Endodermal cell (in vitro differentiated cells): ENCODE results near the gene STPG1. TPM values are rescaled to one million over a fixed set of nuclear protein-coding genes. Genes with fewer than 3 reads are reported as not detected.

Source experiments
- DNase-seq: peaks from one replicate; pipeline ENCODE4 v3.0.0-alpha.2; 2017
- H3K27ac ChIP-seq: 2 replicates; pipeline ENCODE4 v1.5.1; 2013; ENCODE audit warnings: mild to moderate bottlenecking, low read depth, low read length, moderate library complexity
- H3K27me3 ChIP-seq: 2 replicates; pipeline ENCODE4 v1.6.1; 2013; ENCODE audit warnings: mild to moderate bottlenecking, low read length, moderate library complexity; ENCODE audit not compliant: insufficient read depth, control insufficient read depth, poor library complexity, severe bottlenecking
- H3K36me3 ChIP-seq: 2 replicates; pipeline ENCODE4 v1.7.0; 2013; ENCODE audit warnings: mild to moderate bottlenecking, low read length, moderate library complexity; ENCODE audit not compliant: control insufficient read depth, insufficient read depth
- H3K4me1 ChIP-seq: one replicate; pipeline ENCODE4 v1.7.0; 2013; ENCODE audit warnings: low read length; ENCODE audit not compliant: control insufficient read depth, insufficient read depth
- H3K4me3 ChIP-seq: 2 replicates; pipeline ENCODE4 v1.5.1; 2013; ENCODE audit warnings: mild to moderate bottlenecking, low read length, moderate library complexity
- H3K9ac ChIP-seq: 2 replicates; pipeline ENCODE4 v1.6.1; 2013; ENCODE audit warnings: mild to moderate bottlenecking, low read length, moderate library complexity; ENCODE audit not compliant: poor library complexity, severe bottlenecking; ENCODE audit errors: extremely low read depth
- H3K9me3 ChIP-seq: 2 replicates; pipeline ENCODE4 v1.6.1; 2013; ENCODE audit warnings: mild to moderate bottlenecking, low read length, moderate library complexity; ENCODE audit not compliant: control insufficient read depth
- H3K27ac Mint-ChIP-seq: 2 replicates; pipeline ENCODE4 v1.8.0; 2020; ENCODE audit warnings: mixed read lengths
- H3K27me3 Mint-ChIP-seq: 2 replicates; pipeline ENCODE4 v1.8.0; 2021; ENCODE audit warnings: mild to moderate bottlenecking, mixed read lengths; ENCODE audit not compliant: insufficient read depth
- H3K36me3 Mint-ChIP-seq: 2 replicates; pipeline ENCODE4 v1.8.0; 2020; ENCODE audit warnings: low read depth, mixed read lengths
- H3K4me1 Mint-ChIP-seq: 2 replicates; pipeline ENCODE4 v1.8.0; 2020; ENCODE audit warnings: mixed read lengths
- H3K4me3 Mint-ChIP-seq: 2 replicates; pipeline ENCODE4 v1.8.0; 2020; ENCODE audit warnings: mild to moderate bottlenecking, moderate library complexity, mixed read lengths
- H3K9me3 Mint-ChIP-seq: 2 replicates; pipeline ENCODE4 v1.8.0; 2020; ENCODE audit warnings: mild to moderate bottlenecking, mixed read lengths
- WGBS, 2 experiments: methylation state at CpG; one replicate each; pipeline versions ENCODE4 v1.1.5 to v1.1.7; 2013; ENCODE audit warnings: missing lambda C conversion rate in 2 of 2, mixed read lengths in 1 of 2; ENCODE audit not compliant: insufficient coverage in 1 of 2, insufficient read length in 1 of 2; 5-methylcytosine and 5-hydroxymethylcytosine counted together
- total RNA-seq, 2 donors: library from RNA; stranded (reverse); fragmentation: NEBNext Ultra II Directional in 1 of 2; extraction: Animal tissue kit (Norgen Biotek cat#: 25700) in 1 of 2; gene quantifications; 2 replicates in 1 of 2; 3 replicates in 1 of 2; pipeline ENCODE4 v1.2.1, GENCODE V29; 2021
- TF ChIP-seq, protein P1 (sequence below): fragments of 200-600 bp; sonication (generic); conservative IDR thresholded peaks from 2 replicates; pipeline ENCODE4 v1.5.0; 2021; ENCODE audit warnings: antibody characterized with exemption, mild to moderate bottlenecking

Gene STPG1
- total RNA-seq, 2 donors from 2014 or later = 16.6 to 16.9 TPM

DNA sequence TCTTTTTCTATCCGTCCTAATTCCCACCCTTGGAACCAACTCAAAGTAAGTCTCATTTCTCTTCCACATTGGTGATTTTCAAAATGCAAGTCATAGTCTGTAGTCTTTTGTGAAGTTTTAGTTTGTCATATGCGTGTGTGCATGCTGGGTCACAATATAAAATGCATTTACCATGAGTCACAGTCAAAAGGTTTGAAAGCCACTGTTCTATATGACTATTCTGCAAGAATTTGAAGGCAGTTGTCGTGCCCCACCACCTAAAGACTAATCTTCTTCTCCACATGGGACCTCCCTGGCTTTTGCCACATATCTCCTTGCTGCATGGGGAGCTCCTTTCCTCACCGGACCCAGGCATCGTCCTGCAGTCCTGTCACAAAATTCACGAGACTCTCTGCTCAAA is 1.6 kb downstream of the STPG1 start:
- H3K9me3 ChIP-seq = peaks cover 8% of the 10 kb centered on the region
- Mint-ChIP-seq H3K27ac (no peak overlapping the region), H3K4me3 (no peak overlapping the region), H3K36me3 (no peaks in the 10 kb centered on the region), H3K4me1 (peaks cover 14% of the 10 kb centered on the region), H3K9me3 (no peaks in the 10 kb centered on the region), H3K27me3 (peaks cover 3% of the 10 kb centered on the region)
- TF ChIP-seq, protein P1, sequence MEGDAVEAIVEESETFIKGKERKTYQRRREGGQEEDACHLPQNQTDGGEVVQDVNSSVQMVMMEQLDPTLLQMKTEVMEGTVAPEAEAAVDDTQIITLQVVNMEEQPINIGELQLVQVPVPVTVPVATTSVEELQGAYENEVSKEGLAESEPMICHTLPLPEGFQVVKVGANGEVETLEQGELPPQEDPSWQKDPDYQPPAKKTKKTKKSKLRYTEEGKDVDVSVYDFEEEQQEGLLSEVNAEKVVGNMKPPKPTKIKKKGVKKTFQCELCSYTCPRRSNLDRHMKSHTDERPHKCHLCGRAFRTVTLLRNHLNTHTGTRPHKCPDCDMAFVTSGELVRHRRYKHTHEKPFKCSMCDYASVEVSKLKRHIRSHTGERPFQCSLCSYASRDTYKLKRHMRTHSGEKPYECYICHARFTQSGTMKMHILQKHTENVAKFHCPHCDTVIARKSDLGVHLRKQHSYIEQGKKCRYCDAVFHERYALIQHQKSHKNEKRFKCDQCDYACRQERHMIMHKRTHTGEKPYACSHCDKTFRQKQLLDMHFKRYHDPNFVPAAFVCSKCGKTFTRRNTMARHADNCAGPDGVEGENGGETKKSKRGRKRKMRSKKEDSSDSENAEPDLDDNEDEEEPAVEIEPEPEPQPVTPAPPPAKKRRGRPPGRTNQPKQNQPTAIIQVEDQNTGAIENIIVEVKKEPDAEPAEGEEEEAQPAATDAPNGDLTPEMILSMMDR = no peak
- no peaks in the 10 kb centered on the region for H3K36me3 ChIP-seq
- DNase-seq = no peak
- H3K27me3 ChIP-seq = no peaks in the 10 kb centered on the region
- no peaks in the 10 kb centered on the region for H3K4me1 ChIP-seq
- 84 to 100% methylated on average over 2 to 6 of the region's 6 CpGs for WGBS, 2 experiments
- H3K27ac ChIP-seq = no peak overlapping the region
- H3K9ac ChIP-seq = no peak overlapping the region
- no peak overlapping the region for H3K4me3 ChIP-seq

DNA sequence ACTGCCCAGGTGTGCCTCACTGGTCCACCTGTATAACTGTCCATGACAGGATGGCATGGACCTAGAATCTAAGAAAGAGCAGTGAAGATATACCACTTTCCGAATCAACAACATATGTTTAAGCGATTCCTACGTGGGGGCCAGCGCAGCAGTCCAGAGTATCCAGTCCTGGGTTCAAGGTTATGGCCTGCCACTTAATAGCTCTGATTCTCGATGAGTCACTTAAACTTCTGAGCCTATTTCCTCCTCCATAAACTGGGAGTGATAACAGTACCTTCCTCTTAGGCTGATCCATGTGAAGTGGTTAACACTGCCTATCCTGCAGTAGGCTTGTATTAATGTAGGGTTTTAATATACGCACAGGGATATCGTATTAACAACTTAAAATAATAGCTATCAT is 2.8 kb downstream of the STPG1 start:
- 94 to 98% methylated on average over 5 of the region's 7 CpGs for WGBS, 2 experiments
- no peaks in the 10 kb centered on the region for H3K9me3 Mint-ChIP-seq
- Histone ChIP-seq H3K9me3 (peaks cover 8% of the 10 kb centered on the region), H3K27ac (no peak overlapping the region), H3K4me3 (no peak overlapping the region), H3K4me1 (no peaks in the 10 kb centered on the region), H3K9ac (no peak overlapping the region), H3K27me3 (no peaks in the 10 kb centered on the region), H3K36me3 (no peaks in the 10 kb centered on the region)
- no peak for DNase-seq
- TF ChIP-seq, protein P1 = no peak
- no peaks in the 10 kb centered on the region for H3K36me3 Mint-ChIP-seq
- H3K27me3 Mint-ChIP-seq = no peaks in the 10 kb centered on the region
- H3K27ac Mint-ChIP-seq = no peak overlapping the region
- peaks cover 6% of the 10 kb centered on the region for H3K4me1 Mint-ChIP-seq
- H3K4me3 Mint-ChIP-seq = no peak overlapping the region

DNA sequence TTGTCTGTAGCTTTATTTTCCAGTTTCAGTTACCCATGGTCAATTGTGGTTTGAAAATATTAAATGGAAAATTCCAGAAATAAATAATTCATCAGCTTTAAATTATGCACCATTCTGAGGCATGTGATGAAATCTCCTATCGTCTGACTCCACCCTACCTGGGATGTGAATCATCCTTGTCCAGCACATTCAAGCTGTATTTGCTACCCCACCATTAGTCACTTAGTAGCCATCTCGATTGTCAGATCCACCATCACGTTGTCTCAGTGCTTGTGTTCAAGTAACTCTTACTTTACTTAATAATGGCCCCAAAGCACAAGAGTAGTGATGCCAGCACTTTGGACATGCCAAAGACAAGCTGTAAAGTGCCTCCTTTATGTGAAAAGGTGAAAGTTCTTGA is 4.0 kb downstream of the STPG1 start:
- peaks cover 8% of the 10 kb centered on the region for H3K9me3 ChIP-seq
- no peak overlapping the region for H3K27ac ChIP-seq
- Mint-ChIP-seq H3K27ac (no peak overlapping the region), H3K4me1 (peaks cover 2% of the 10 kb centered on the region), H3K36me3 (no peaks in the 10 kb centered on the region), H3K27me3 (no peaks in the 10 kb centered on the region), H3K4me3 (no peak overlapping the region), H3K9me3 (no peaks in the 10 kb centered on the region)
- TF ChIP-seq, protein P1 = no peak
- 83 to 97% methylated on average over 3 of the region's 3 CpGs for WGBS, 2 experiments
- H3K4me3 ChIP-seq = no peak overlapping the region
- H3K9ac ChIP-seq = no peak overlapping the region
- no peaks in the 10 kb centered on the region for H3K27me3 ChIP-seq
- H3K36me3 ChIP-seq = no peaks in the 10 kb centered on the region
- no peaks in the 10 kb centered on the region for H3K4me1 ChIP-seq
- DNase-seq = no peak
